Measurements from ENCODE around the gene FAM89B.

FAM89B gene

DNA sequence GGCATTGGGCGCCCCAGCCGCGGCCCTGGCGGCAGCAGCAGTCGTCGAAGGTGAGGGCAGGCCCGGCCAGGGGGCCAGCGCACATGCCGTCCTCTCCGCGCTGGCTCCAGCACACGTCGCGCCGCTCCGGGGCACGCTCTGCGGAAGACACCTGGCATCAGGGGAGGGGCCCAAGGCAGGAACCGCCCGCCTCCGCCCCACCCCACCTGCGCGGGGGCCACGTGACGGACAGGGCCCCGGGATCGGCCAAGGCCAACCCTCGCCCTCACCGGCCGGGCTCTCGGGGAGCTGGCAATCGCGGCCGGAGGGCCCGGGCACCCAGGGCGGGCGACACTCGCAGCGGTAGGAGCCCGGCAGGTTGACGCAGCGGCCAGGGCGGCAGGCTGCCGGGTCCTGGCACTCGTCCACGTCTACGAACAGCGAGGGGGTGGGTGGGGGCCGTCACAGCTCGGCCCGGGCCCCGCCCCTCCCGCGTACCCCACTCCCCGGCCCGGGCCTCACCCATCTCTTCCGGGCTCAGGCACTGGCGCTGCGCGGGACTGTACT is 32.5 kb upstream of the FAM89B start:
- DNase-seq = no peak

DNA sequence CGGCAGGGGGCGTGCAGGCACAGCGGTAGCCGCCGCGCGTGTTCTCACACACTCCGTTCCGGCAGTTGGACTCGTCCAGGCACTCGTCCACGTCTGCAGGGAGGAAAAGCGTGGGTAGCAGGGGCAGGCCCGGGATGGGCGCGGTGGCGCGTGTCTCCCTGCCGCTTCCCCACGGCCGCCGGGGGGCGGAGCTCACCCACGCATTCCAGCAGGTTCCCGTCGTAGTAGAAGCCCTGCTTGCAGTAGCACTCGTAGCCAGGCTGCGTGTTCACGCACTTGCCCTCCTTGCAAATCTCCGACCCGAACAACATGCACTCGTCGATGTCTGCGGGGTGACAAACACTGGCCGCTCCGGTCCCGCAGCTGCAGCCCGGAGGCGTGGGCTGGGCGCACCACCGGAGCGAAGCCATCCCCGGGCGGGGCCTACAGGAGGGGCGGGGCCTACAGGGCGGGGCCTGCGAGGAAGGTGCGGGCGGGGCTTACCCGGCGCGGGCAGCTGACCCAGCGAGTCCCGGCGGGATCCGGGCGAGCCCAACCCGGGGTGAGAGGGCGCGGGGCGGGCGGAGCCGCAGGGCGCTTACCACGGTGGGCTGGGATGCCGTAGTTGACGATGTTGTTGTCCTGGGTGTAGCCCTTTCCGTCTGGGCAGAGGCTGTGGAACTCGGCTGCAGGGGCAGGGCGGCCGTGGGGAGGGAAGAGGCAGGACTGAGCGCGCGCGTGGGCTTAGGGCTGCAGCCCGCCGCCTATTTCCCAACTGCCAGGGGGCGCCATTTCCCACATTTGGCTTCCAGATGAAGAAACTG is 31.8 kb upstream of the FAM89B start:
- peak; percentile 94 for DNase-seq

DNA sequence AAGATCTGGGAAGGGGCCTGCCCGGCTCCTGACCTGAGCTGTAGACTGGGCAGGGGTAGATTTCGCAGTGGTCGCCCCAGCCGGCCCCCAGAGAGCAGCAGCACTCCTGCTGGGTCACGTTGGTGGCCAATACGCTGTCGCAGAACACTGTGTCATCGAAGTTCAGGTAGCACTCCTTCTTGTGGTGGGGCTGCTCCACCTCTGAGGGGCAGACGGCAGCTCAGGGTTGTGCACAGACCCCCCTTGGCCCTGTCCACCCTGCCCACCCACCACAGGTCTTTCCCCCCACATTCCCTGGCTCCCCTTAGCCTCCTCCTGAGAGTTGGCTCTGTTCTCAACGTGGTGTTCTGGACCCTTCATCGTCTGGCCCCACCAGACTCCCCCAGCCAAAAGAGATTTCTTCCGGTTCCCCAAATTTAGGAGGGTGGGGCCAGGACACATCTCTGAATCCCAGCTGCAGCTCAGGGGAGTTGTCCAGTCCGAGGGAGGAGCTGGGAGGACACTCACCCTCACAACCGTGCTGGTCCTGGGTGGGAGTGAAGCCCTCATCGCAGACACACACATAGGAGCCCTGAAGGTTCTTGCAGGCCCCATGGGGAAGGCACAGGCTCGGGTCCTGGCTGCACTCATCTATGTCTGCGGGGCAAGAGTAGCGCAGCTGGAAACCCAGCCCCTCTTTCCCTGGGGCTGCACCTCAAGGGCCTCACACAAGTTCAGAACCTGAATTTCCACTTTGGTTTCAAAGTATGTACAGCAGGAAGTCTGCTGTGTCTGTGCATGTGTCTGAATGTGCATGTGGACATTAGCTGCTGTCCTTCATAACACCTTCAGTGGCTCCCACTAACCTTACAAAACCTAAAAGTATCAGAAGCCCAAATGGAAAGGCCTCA is 31.0 kb upstream of the FAM89B start:
- DNase-seq = peak; percentile 30

DNA sequence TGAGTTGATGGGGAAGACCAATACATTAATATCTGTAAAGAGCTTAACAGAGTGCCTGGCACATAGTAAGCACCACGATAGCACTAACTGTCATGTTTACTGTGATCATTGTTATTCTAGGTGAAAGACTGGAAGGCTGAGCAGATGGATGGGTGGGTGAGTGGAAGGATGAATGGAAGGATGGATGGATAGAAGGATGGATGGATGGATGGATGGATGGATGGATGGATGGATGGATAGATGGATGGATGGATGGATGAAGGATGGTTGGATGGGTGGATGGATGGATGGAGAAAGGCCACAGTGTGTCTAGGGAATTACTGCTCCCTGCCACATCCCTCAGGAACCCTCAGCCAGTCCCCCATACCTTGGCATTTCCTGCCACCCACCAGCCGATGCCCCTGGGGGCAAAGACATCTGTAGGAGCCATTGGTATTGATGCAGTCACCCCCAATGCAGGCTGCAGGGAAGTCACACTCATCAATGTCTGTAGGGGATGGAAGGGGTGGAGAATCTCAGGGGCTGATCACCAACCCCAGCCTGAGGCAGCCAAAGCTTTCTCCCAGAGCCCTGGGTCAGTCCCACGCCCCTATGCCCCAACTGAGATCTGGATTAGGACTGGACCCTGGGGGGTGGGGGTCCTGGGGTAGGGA is 29.5 kb upstream of the FAM89B start:
- no peak for DNase-seq

DNA sequence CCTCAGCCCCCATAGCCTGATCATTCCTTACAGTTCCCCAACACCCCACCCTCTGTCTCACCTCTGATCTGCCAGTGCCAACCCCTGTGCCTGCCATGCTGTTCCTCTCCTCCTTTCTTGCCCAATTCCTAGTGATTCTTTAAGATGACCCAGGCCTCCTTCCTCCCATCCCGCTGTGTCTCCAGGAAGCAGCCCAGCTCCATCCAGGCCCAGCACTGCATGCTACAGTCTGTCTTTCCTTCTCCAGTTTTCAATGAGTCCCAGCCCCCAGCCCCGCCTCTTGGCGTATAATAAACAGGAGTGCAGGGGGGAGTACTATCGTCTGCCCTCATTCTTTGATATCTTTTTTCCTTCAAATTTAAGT is 26.5 kb upstream of the FAM89B start:
- no peak for DNase-seq

DNA sequence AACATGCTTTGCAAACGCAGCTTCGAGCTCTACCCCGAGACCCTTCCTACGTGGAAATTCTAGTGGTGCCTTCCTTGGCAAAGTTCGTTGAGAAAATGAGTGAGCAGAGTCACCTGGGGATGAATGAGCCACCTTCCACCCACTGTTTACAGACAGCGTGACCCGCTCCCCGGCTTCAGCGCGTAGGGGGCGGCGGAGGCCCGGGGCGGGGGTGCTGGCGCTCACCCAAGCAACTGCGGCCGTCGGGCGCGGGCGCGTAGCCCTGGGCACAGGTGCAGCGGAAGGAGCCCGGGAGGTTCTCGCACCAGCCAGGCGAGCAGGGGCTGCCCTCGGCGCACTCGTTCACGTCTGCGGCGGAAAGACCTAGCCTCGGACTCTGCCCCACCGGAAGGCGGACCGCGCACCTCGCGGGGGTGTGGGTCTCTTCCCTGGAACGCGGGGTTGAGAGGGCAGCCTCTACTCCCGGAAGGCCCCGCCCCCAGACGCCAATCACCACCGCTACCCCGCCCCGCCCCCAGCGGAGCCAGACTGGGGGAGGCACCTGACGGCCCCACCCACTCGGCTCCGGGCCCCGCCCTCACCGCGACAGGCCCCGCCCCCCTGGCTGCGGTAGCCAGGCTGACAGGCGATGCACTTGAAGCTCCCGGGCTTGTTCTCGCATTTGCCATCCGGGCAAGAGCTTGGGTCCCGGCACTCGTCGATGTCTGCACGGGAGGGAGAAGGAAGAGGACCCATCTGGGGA is 25.9 kb upstream of the FAM89B start:
- DNase-seq = peak; percentile 84

DNA sequence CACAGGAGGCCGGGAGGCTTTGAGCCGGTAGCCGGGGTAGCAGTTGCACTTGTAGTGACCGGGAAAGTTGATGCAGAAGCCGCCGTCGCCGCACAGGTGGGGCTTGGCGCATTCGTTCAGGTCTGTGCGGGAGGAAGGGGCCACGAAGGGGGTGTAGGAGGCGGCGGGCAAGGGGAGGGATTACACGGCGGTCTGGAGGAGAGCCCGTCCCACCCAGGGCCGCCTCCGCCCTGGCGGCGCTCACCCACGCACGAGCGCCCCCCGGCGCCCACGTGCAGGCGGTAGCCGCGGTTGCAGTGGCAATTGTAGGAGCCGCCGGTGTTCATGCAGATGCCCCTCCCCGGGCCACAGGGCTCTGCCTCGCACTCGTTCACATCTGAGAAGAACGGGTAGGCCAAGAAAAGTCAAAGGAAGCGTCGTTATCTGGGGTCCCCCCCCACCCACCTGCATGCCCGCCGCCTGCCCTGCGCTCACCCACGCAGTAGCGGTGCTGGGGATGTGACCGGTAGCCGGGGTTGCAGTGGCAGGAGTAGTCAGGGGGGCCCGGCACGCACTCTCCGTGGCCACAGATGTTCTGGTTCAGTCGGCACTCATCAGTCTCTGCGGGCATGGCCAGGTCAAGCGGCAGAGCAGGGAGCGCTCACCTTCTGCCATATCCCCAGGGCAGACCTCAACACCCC is 24.8 kb upstream of the FAM89B start:
- DNase-seq = no peak

DNA sequence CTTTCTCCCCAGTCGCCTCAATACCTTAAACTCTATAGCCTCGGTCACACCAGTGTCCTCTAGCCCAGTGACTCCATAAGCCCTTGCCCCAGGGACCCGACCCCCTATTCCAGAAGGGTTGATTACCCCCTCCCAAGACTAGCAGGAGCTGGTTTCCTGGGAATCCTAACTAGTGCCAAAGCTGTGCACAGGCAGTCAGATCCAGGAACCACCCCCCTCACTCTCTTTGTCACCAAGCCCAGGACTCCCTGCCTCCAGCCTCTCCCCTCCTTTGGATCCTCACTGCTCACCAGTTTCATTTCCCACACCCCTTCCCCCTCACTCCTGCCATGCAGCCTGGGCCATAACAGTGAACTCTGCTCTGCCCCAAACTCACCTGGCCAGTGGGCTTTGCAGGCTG is 23.9 kb upstream of the FAM89B start:
- no peak for DNase-seq

DNA sequence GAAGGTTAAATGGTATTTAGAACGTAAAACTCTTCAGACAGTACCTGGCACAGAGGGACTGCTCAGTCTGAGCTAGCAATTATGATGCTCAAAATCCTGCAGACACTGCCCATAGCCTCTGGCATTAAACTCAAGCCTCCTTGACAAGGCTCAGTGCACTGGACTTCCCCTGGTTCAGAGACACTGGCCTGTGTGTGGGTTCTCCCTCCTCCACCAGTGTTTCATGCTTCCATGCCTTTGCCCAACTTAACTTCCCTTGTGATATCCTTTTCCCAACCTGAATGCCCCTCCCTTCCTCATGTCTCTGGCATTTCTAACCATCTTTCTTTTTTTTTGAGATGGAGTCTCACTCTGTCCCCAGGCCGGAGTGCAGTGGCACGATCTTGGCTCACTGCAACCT is 23.2 kb upstream of the FAM89B start:
- DNase-seq = no peak

DNA sequence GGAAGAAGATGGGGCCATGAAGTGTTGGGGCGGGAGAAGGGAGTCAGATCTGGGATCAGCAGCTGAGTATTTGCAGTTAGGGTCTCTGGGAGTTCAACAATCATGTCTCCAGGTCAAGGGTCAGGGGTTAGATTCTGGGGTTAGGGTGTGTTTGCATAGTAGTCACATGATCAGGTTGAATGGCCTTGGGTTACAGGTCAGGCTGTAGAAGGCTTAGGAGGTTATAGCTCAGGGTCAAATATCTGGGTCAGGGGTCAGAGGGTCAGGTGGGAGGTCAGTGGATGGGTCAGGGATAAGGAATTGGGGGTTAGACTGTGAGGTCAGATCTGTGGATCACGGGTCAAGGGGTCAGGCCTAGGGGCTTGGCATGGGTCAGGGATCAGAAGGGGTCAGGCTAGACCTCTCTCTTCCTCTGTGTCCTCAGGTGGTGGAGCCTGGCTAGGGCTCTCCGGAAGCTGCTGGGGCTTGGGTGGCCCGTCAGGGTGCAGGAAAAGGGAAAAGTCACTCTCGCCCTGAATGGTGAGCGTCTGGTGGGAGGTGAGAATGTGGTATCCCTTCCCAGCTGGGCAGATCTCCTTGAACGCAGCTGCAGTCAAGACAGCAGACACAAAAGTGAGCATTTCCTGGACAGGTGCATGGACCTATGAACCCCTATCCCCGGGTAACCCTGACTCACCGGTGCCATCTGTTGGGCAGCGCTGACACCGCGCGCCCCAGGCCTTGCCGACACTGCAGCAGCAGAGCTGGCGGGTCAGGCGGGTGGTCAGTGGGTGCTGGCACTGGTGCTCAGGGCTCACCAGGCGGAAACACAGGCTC is 20.6 kb upstream of the FAM89B start:
- DNase-seq = no peak

DNA sequence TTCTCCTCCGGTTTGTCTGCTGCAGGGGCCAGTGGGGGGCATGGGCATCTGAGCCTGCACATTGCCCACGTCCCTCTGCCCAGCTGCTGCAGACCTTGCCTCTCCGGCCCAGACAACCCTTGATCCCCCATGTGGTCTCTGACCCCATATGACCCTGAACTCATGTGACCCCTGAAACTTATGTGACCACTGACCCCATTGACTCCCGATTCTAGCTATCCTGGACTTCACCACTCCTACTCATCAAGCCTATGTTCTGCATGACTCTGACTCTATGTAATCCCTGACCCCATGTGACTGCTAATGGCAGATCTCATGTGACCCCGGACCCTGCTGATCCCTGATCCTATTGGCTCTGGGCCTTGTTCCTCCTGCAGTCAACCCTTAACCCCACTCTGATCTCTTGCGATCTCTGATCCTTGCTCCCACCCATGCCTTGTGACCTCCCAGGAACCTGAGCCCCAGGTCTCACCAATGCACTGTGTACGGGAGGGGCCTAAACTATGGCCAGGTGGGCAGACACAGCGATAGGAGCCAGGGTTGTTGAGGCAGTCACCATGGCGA is 19.9 kb upstream of the FAM89B start:
- no peak for DNase-seq

DNA sequence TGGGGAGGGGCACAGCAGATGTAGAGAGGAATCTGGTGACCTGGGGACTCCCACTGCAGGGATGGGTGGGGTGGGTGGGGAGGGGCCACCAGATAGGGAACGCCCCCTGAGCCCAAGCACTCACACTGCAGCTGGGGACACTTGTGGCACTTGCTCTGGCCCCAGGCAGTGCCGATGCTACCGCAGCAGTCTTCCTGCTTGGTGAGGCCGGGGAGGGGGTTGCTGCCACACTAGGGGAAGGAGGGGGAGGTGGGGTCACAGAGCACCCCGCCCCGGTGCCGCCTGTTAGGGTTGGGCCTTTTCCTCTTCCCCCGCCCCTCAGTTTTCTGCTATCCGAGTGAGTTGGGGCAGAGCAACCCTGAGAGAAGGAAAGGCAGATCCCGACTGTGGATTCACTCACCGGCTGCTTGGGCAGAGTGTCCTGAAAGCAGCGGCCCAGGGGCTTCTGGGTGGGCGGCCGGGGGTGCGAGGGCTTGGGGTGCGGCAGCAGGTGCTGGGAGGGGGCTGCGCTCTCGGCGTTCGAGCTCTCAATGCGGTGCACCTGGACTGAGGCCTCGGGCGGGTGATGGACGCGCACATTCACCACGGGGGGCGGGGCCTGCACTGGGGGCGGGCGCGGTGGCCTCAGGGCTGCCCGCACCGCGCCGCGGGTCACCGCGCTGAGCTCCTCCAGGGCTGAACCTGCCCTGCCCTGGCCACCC is 18.9 kb upstream of the FAM89B start:
- DNase-seq = no peak

DNA sequence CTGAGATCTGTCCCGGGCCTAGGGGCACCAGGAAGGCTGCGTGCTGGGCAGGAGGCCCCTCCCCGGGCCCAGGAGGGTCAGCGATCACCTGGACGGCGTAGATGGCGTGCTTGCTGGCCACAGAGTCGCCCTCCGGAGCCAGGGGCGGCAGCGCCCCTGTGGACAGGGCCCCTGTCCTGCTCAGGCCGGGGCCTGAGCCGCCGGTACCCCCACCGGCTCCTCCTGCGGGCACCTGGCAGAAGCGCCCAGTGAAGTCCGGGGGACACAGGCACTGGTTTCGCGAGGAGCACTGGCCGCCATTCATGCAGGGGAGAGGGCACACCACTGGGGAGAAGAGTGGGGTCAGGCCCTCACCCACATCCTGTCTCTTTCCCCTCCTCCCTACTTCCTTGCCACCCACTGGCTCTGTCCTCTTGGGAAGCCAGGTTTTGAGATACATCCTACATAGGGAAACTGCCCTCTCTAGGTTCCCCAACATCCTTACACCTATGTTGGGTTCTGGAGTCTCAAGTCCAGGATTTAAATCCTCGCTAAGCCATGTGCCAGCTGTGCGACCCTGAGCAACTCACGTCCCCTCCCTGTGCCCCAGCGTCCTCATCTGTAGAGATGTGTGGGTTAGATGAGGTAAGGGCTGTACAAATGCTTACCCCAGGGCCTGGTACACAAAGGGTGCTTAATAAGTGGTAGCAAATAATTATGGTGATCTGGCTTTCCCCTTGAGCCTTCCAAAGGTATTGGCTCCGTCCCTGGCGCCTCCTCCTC is 18.1 kb upstream of the FAM89B start:
- no peak for DNase-seq

DNA sequence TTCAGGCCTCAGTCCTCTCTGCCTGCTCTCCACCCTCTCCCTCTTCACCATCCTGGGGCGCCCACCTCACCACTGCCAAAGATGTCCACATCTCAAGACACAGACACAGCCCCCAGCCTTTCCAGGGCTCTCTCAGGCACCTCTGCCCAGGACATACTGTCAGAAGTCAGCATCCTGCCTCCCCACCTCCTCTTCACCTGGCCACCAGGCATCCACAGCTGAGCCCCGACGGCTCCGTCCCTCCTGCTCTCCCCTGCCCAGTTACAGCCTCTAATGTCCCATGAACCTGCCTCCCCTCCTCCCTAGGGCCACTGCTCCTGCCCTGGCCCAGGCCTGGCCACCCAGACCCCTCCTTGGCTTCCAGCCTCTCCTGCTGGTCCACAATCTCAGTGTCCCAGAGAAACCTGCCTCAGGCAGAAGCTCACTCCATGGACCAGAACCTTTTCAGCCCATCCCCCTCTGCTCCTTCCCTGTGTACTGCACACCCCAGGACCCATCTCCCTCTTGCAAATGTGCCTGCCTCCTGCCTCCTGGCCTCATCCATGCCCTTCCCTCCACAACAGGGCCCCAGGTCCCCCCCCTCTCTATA is 17.4 kb upstream of the FAM89B start:
- no peak for DNase-seq

DNA sequence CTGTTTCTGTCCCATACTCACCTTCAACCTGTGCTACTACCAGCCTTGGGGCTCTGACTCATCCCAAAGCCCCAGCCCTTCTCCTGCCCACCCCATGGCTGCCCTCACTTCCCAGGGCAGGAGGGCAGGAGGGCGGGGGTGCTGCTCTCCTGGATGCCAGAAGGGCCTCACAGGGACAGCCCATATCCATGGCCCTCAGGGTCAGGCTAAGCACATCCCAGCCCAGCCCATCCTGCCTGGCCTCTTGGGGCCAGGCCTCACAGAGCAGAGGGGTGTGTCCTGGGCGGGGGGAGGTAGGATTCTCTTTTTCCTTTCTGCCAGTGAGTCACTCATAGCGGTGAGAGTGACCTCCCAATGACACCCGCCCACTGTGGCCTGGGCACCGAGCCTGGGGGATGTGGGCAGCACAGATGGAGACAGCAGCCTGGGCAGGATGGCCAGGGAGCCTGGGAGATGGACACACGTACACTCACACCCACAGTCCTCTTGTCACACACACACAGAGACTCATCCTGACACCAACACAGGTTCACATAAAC is 16.6 kb upstream of the FAM89B start:
- DNase-seq = peak; percentile 86

DNA sequence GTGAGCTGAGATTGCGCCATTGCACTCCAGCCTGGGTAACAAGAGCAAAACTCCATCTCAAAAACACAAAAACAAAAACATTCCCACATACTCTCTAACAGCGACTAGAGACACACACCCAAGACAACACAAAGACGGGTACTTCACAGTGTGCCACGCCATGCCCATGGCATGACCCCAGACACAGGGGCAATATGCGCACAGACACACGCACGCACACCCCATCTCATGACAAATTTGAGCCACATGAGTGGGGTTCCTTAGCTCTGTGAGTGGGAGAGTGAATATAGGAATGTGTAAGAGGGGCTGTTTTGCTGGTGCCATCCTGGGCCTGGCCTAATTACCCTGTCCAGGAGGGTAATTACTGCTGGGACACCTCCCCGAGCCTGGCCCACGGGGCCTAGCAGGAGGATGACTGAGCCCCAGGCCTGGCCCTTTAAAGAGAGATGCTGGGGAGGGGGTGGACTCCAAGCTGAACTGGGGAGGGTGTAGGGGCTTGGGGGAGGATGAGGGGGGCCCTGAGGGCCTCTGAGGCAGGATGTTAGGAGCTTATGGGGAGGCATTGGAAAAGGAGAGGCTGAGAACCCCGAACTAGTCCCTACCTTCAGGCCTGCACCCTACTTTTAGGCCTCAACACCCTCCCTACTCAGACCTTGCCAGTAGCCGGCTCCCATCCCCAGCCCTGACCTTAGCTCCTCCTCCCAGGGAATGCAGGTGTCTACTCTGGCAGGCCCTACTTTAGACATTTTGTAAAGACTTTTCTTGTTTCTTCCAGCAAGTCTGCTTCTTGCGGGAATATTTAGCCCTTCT is 15.7 kb upstream of the FAM89B start:
- DNase-seq = no peak

DNA sequence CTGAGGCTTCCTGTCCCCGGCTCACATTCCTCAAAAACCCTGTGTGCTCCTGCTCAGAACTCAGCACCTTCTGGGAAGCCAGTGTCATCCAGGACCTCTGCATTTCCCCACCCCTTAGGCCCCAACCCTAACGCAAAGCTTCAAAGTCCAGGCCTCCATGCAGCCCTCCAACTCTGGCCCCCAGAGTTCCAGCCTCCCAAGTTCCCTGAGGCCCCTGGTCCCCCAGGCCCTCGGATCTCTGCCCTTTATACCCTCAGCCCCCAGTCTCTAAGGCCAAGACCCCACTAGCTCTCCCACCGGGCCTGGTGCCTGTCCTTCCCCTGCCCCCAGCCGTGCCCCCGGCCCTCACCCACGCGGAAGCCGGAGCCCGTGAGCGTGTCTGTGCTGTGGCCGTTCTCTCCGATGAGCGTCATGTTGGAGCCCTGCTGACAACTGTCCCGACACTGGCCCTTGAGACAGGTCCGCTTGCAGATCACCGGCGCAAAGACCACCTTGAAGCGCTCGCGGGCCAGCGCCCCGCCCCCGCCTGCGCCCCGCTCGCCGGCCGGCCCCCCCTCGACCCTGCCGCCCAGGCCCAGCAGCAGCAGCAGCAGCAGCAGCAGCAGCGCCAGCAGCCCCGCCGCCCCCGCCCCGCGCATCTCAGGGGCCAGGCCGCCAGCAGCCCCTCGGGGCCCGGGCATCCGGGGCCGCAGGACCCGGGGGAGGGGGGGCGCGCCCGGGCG is 14.9 kb upstream of the FAM89B start:
- no peak for DNase-seq

All from femur (tissue), 1 donor.